Neural crest cell (in vitro differentiated cells): ENCODE data around the gene NR2F1. TPM values are rescaled to one million over a fixed set of nuclear protein-coding genes. Genes with fewer than 3 reads are reported as not detected.

Experiments
- DNase-seq: peaks from one replicate; pipeline ENCODE4 v3.0.0; 2021; ENCODE audit warnings: low read depth, mixed read lengths, low spot score
- H3K27ac Mint-ChIP-seq: one replicate; pipeline ENCODE4 v1.8.0; 2021; ENCODE audit warnings: mild to moderate bottlenecking, mixed read lengths; ENCODE audit not compliant: unreplicated experiment
- H3K27me3 Mint-ChIP-seq: 2 replicates; pipeline ENCODE4 v1.8.0; 2021; ENCODE audit warnings: low read depth, mild to moderate bottlenecking, mixed read lengths
- H3K36me3 Mint-ChIP-seq: 2 replicates; pipeline ENCODE4 v1.8.0; 2021; ENCODE audit warnings: low read depth, mild to moderate bottlenecking, mixed read lengths
- H3K4me1 Mint-ChIP-seq: 2 replicates; pipeline ENCODE4 v1.8.0; 2021; ENCODE audit warnings: mixed read lengths
- H3K4me3 Mint-ChIP-seq: one replicate; pipeline ENCODE4 v1.8.0; 2021; ENCODE audit warnings: mild to moderate bottlenecking, mixed read lengths
- H3K9me3 Mint-ChIP-seq: 2 replicates; pipeline ENCODE4 v1.8.0; 2021; ENCODE audit warnings: mixed read lengths
- CTCF ChIP-seq: fragments of 200-600 bp; sonication (generic); conservative IDR thresholded peaks from 2 replicates; pipeline ENCODE4 v1.5.0; 2021; ENCODE audit warnings: antibody characterized with exemption, mild to moderate bottlenecking
- total RNA-seq: library from RNA; stranded (reverse); gene quantifications from 2 replicates; pipeline ENCODE4 v1.2.1, GENCODE V29; 2021

NR2F1 gene
- total RNA-seq, 1 donor from 2014 or later: 411 TPM

- peaks cover 65% of the 10 kb centered on the region for H3K4me1 Mint-ChIP-seq
- DNase-seq: no peak
- H3K27ac Mint-ChIP-seq: peak overlapping the region; percentile 97
- no peak for TF ChIP-seq CTCF
- no peaks in the 10 kb centered on the region for H3K9me3 Mint-ChIP-seq
- H3K4me3 Mint-ChIP-seq: no peak overlapping the region
- peaks cover 11% of the 10 kb centered on the region for H3K27me3 Mint-ChIP-seq
- H3K36me3 Mint-ChIP-seq: no peaks in the 10 kb centered on the region
Observed at GRCh38 chr5:93576994-93577853, 5.8 kb upstream of the NR2F1 start.

- Mint-ChIP-seq H3K36me3 (no peaks in the 10 kb centered on the region), H3K9me3 (no peaks in the 10 kb centered on the region), H3K27ac (peak overlapping the region; percentile 97), H3K27me3 (peaks cover 3% of the 10 kb centered on the region), H3K4me3 (no peak overlapping the region), H3K4me1 (peaks cover 56% of the 10 kb centered on the region)
- no peak for DNase-seq
- TF ChIP-seq CTCF: no peak
Observed at GRCh38 chr5:93577854-93578812, 4.9 kb upstream of the NR2F1 start.

- Mint-ChIP-seq H3K4me1 (peaks cover 47% of the 10 kb centered on the region), H3K27ac (peak overlapping the region; percentile 97)
Observed at GRCh38 chr5:93578813-93579691, 4.0 kb upstream of the NR2F1 start.

GRCh38 chr5:93579692-93580062 lies 3.3 kb upstream of the NR2F1 start:
- Mint-ChIP-seq H3K4me1 (peaks cover 41% of the 10 kb centered on the region), H3K4me3 (no peak overlapping the region), H3K27ac (peak overlapping the region; percentile 83), H3K27me3 (no peaks in the 10 kb centered on the region), H3K36me3 (peaks cover 3% of the 10 kb centered on the region), H3K9me3 (no peaks in the 10 kb centered on the region)
- peak; percentile 70 for DNase-seq
- TF ChIP-seq CTCF: no peak

More at GRCh38 chr5:93578813-93579691, 4.0 kb upstream of the NR2F1 start:
- no peak overlapping the region for H3K4me3 Mint-ChIP-seq
- TF ChIP-seq CTCF: no peak
- DNase-seq: peak; percentile 76
- no peaks in the 10 kb centered on the region for H3K27me3 Mint-ChIP-seq
- H3K9me3 Mint-ChIP-seq: no peaks in the 10 kb centered on the region
- peaks cover 3% of the 10 kb centered on the region for H3K36me3 Mint-ChIP-seq
